EH (cell line): ENCODE data around the gene HNMT.

Experiments
- DNase-seq: peaks from one replicate; pipeline ENCODE4 v3.0.0-alpha.2; 2015; ENCODE audit warnings: low read depth

Gene HNMT

GRCh38 chr2:138012082-138012481 lies 47.8 kb downstream of the HNMT start:
- no peak for DNase-seq

GRCh38 chr2:138012968-138013367 lies 48.7 kb downstream of the HNMT start:
- no peak for DNase-seq

GRCh38 chr2:138013639-138014038 lies 49.4 kb downstream of the HNMT start:
- DNase-seq, result no peak

- DNase-seq, result no peak
Observed at GRCh38 chr2:138015494-138015893, 51.2 kb downstream of the HNMT start.

- no peak for DNase-seq
Observed at GRCh38 chr2:138016351-138017087, 52.2 kb downstream of the HNMT start.

DNA sequence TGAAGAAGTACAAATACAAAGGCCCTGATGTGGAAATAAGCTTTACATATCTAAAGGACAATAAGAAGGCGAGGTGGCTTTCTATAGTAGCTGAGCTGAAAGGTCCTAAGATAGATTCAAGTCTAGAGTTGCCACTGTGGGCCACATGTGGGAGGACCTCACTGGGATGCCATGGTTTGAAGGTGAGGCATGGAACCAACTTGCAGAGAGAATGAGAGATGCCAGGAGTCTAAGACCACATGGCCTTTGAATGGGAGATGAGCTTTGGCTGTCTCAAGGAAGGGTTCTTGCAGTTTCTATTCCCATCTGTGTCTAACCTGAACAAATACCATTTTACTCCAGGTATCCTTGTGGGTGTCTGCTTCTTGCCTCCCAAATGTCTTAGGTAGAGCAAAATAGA lies 53.6 kb downstream of the HNMT start:
- no peak for DNase-seq

DNA sequence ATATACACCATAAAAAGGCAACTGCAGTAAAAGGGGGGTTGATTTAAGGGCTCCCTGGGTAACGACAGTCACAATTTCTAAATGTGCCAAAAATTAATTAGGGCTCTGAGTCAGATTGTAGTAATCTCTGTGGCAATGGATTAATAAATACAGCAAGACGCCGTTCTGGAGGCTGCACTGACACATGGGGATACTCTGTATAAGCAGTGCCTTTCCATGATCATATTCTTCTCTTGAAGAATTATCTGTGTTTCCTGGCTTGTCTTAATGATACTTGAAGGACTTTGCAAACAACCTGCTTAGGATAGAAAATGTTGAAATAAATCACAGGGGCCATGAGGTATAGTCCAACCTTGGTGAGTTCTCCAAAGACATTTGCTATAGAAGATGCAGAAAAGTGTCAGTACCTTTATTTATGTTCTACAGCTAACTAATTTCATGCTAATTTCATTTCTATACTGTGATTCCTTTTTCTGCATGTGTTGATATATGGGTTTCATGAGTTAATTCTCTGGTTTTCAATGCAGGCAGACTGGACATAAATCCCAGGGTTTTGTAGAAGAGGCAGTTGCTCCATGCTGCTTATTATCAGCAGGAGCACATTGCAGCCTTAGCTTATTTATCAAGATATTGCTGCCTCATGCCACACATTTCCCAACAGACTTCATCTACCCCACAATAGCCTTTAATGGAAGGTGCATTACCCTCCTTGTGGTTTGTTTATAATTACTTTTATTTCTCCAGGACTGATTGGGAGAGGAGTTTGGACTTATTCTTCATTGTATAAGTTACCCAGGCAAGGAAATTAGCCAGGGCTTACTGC lies 54.8 kb downstream of the HNMT start:
- DNase-seq, result no peak

- DNase-seq, result no peak
Observed at GRCh38 chr2:138020432-138020831, 56.2 kb downstream of the HNMT start.

- no peak for DNase-seq
Observed at GRCh38 chr2:138021154-138021553, 56.9 kb downstream of the HNMT start.

DNA sequence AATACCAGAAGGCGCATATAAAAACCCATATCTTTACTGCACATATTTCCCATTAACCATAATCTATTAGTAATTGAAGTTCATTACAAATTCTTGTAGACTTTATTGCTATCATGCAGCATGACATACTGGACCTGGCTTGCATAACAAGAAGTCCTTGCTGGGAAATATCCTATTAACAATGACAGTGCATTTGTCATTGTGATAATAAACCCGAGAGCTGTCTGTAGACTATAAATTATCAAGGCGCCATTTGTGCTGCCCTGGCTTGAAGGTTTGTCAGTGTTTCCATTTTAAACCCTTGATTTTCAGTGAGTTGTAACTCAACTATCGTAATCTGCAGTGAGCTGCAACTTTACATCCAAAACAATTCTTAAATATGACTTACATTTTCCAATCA lies 59.0 kb downstream of the HNMT start:
- peak; percentile 13 for DNase-seq

DNA sequence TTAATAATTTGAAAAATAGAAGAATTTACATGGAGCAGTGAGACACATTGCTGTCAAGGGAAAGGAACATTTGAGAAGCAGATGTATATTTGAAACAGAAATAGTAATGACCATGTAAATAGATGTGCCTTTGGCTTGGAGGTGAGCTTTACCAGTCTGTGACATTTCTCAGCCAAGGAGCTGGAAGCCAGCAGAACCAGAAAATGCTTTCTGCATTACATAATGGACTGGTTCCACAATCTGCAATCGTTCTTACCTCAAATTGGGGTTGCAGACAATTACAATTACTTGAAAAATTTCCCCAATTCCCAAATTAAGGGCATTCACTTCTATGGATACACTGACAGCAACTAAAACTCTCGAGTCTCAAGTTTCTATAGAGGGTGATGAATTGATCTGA lies 59.7 kb downstream of the HNMT start:
- DNase-seq, result no peak

DNA sequence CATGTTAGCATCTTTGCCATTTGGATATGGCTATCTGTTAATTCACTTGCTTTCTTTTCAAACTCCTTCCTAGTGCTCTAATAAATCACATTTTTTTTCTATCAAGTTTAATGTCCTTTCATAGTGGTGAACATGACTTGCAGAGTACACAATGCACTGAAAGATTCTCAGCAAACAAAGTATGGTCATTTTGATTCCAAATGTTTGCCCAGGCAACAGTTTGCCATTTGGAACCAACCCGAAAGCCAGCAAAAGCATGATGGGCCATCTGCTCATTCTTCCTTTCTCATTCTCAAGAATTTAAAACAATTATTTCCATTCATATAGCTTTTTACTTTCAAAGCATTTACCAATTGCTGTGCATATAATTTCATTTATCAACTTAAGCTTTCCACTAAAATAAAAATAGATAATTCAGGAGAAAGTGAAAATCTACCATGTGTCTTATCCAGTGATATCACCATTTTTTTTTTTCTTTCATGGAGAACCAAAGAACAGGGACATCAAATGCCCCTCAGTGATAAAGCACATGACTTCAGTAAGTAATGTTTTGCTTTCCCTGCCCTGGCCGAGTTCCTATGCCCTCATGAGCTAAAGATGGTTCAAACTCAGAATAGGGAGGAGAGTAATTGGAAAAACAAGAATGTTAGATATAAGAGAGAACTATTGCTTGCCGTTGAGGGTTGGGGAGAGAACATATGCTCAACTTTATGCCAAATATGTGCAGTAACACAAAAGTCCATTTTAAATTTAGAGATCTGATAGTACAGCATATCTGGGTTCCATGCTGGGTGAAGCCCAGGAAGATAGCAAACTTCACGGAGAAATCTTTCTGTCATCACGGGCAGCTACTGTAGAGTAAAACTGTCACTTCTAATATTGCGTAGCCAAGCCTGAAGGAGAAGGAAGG lies 62.1 kb downstream of the HNMT start:
- DNase-seq, result no peak

DNA sequence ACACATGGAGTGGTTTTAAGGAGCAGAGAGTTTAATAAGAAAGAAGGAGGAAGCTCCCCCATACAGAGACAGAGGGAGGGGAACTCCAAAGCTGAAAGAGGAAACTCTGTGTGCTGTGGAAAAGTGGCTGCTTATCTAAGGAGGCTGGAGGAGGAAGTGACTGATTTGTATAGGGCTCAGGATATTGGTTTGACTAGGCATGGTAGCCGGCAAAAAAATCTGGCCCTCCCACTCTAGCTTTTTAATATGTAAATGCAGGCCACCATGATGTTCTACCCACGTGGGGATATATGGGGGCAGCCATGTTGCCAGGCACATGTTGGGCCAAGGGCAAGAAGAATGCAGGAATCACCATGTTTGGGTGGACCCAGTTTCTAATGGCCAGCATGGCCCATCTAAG lies 64.3 kb downstream of the HNMT start:
- no peak for DNase-seq

DNA sequence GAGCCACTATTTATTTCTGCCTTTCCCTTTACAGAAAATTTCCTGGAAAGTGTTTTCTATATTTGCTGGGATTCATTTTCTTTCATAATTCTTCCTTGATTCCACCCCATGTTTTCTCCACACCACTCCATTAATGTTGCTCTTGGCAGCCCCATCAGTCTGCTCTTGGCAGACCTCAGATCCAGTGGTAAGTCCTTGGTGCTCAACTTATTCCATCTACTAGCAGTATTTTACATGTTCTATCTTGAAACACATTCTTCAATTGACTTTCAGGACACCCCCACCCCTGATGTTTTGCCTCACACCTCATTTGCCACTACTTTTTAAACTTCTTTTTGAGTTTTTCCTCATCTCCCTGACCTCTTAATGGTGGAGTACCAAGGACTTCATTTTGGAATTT lies 65.0 kb downstream of the HNMT start:
- DNase-seq, result peak; percentile 41

- DNase-seq, result peak; percentile 72
Observed at GRCh38 chr2:138030459-138030858, 66.2 kb downstream of the HNMT start.

DNA sequence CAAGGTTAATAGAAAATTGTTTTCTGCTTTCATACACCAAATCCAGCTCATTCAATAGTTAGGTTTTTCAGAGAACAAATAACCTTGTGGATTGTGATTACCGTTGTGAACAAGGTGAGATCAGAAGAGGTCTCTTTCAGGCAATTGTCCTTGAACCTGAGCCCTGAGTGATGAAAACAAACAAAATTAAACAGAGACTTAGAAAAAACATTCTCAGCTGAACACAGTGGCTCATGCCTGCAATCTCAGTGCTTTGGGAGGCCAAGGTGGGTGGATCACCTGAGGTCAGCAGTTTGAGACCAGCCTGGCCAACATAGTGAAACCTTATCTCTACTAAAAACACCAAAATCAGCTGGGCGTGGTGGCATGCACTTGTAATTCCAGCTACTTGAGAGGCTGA lies 68.1 kb downstream of the HNMT start:
- no peak for DNase-seq

DNA sequence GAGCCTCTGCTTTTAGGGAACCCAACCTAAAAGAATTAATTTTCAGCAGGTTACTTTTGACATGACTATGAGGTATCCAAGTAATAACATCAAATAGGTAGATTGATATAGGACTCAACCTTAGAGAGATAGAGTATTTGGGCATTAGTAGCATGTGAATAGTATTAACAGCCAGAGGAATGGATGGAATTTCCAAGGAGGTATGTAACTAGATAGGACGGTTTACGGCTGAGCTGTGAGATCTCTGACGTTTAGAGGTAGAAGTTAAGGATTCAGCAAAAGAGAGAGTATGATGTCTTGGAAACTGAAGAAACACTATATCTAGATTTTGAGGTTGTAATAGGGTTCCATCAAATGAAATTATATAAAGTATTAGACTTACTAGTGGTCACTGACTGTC lies 70.3 kb downstream of the HNMT start:
- peak; percentile 18 for DNase-seq

GRCh38 chr2:138035608-138036217 lies 71.4 kb downstream of the HNMT start:
- DNase-seq, result peak; percentile 90

- peak; percentile 41 for DNase-seq
Observed at GRCh38 chr2:138036522-138036921, 72.2 kb downstream of the HNMT start.

DNA sequence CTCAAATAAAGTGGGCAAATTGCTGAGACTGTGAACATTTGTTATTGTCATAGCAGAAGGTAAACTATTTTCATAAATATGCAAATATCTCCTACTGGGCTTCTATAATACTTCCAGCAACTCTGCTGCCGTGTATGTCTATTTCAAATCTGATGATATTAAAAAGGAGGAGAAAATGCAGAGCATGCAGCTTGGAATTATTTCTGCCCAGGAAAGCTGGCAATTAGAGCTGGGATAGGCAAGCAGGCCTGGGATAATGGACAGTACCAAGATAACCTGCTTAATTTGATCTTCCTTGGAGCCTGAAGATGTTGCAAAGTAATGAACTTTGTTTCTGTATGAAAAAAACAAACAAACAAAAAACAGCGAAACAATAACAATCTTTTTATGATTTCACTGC lies 72.8 kb downstream of the HNMT start:
- DNase-seq, result no peak

- no peak for DNase-seq
Observed at GRCh38 chr2:138040616-138041015, 76.3 kb downstream of the HNMT start.

- no peak for DNase-seq
Observed at GRCh38 chr2:138042311-138042710, 78.0 kb downstream of the HNMT start.
